Activated T-cell treated with anti-CD3 and anti-CD28 coated beads for 48 hours (primary cell): ENCODE results near the gene ITIH3.

ENCODE experiments used
- DNase-seq: peaks from one replicate; pipeline ENCODE4 v3.0.0-alpha.2; 2020; ENCODE audit warnings: low read depth

Gene ITIH3

DNA sequence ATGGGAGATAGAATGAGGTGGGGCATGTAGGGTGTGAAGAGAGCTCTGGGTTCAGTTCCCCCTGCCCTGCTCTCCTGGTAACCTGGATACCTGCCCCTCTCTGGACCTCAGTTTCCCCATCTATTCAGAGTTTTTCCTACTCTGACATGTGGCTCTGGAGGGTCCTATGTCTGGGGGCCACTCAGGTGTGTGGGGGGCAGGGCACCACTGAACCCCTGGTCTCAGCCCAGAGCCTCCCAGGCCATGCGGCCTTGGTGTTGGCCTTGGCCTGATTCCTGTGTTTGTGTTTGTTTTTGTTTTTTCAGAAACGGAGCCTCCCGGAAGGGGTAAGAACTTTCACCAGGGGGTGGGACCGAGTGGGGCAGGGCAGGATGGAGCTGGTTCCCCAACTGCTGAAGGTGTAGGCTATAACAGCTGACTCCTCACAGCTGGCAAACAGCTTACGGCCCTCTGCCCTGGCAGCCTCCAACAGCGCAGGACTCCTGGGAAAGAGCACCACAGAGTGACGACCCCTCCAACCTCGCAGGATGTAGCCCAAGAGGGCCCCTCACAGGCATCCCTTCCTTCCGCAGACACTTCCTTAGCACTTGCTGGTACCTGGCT, 803 bp downstream of the ITIH3 start:
- DNase-seq = no peak

DNA sequence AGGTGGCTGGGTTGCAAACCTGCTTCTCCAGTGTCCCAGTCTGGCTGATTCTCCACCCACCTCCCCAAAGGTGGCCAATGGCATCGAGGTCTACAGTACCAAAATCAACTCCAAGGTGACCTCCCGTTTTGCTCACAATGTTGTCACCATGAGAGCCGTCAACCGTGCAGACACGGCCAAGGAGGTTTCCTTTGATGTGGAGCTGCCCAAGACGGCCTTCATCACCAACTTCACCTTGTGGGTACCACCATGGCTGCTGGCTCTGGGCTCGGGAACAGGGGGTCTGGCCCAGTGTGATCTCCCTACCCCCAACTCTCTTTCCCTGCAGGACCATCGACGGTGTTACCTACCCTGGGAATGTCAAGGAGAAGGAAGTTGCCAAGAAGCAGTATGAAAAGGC, 1.8 kb downstream of the ITIH3 start:
- no peak for DNase-seq

DNA sequence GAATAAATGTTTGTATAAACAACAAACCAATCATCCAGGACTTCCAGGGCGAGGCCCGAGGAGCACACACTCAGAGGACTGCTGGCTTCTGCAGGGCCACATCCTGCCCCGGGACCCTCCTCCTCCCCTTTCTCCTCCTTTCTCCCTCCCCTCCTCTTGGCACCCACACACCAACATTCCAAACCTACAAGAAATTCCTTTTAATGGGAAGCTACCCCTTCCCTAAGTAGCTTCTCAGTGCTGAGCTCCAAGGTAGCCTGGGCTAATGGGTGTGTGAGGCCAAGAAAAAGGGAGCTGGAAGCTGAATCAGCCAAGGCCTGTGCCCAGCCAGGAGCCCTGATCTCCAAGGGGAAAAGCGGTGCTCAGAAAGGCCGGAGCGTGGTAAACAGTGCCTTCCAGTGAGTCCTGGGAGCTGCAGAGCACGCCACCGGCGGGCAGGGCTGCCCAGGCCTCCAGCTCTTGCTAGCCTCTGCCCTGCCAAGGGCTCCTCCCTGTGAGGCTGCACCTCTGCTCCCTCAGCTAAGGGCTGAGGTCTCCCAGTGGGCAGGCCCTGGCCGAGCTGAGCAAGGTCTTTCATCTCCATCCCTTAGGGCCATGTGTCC, 3.9 kb downstream of the ITIH3 start:
- DNase-seq = no peak

DNA sequence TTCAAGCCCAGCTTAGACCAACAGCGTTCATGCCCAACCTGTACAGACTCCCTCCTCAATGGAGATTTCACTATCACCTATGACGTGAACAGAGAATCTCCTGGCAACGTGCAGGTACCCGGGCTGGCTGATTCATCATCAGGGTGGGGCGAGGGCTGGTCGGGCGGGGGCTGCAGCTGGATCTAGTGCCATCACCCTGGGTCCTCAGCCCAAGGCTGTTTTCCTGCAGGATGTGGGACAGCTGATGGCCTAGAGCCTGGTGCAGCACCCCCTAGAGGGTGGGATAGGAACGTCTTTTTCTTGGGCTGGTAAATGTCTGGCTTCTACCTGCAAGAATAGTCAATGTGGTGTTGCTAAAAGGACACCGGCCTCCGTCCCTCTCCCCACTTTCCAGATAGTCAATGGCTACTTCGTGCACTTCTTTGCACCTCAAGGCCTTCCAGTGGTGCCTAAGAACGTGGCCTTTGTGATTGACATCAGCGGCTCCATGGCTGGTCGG, 4.4 kb downstream of the ITIH3 start:
- peak; percentile 15 for DNase-seq

DNA sequence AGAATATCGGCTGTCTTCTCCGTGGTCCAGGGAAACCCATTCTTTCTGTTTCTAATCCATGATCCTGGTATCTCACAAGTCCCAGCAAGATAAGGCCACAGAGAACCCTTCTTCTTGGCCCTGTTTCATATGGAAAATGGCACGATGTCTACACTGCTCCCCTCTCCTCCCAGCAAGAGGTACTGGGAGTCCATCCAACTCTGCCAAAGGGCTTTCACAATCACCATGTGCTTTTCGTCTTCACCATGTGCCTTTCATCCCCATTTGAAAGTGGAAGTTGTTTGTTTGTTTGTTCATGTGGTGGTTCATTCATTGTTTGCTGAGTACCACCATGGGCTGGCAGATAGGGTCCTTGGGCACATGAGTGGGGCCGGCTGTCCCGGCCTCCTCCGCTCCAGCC, 5.5 kb downstream of the ITIH3 start:
- DNase-seq = no peak

DNA sequence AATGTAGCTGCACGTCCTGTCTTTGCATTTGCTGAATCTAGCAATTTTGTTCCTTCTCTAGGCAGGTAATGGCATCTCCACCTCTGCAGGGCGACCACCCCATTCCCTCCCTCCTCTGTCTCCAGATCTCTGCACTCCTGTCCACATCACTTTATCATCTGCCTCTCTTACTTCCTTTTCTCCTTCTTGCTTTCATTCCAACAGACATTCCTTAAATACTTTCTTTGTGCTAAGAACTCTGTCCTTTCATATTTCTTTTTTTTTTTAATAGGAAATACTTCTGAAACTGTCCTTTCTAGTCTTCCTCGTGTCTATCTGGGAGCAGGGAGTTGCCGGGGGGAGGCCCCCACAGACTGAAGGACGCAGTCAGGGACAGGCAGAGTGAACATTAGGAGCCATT, 7.2 kb downstream of the ITIH3 start:
- no peak for DNase-seq

DNA sequence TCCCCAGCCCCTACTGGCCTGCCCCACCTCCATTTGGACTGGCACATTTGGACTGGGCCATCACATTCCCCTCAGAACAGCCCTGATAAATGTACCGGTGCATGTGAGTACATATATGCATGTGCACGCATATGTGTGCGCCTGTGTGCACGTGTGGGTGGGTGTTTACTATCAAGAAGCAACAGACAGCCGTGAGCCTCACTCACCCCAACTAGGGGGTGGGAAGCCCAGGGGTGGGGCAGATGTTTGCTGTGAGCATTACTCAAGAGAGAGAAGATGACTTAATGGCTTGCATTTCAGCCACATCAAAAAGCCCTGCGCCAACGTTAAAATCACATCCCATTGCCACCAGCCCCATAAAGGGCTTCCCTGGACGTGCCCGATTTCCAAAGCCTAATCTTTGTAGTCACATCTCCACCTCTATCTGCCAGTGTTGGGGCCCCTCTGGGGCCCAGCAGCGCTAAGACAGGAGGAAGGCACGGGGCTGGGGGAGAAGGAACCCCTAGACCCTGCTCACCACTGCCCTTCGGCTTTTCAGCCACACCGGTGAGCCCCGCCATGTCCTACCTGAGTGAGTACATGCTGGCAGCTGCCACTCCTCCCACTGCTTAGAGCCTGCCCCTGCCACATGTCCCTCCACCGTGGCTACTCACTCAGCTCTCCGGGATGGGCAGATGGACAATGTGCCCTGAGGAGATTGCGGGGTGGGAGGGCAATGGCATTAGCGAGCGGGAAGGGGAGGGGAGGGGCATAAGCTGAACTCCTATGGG, 10.9 kb downstream of the ITIH3 start:
- DNase-seq = no peak

DNA sequence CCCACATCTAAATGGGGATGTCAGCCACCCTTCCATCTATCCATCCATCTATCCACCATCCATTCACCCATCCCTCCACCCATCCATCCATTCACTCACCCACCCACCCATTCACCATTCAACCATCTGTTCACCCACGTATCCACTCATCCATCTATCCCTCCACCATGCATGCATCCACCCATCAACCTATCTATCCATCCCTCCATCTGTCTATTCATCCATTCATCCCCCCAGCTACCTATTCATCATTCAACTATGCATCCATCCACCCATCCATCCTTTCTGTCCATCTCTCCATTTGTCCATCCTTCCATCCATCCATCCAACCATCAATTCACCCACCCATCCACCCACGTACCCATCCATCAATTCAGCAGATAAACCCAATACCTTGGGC, 14.6 kb downstream of the ITIH3 start:
- no peak for DNase-seq

DNA sequence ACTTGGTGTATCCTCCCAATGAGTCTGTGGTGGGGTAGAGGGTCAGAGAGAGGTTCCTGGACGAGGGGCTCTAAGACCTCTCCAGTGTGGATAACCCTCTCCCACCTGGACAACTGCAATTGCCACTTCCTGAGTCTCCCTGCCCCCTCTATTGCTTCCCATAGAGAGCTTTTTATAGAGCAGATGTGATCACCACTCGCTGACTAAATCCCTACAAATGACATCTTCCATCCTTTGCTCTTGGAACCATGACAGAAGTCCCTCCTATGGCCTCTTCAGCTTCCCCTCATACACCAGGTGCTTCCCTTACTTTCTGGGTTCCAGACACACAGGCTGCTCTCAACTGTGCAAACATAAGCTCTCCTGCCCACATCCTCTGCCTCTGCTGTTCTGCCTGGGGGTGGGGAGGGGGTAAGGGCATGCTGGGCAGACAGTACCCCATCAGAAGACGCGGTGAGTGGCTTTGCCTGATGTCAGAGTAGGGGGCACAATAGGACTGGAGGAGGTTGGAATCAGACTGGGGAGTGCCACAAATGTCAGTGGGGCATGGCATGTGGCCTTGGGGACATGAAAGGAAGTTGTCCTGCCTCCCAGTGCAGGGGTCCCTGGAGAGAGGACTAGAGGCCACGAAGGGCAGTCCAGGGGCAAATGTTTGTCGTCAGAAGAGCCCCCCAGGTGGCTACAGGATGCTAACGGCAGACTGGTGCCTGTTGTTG, 15.2 kb downstream of the ITIH3 start:
- no peak for DNase-seq

DNA sequence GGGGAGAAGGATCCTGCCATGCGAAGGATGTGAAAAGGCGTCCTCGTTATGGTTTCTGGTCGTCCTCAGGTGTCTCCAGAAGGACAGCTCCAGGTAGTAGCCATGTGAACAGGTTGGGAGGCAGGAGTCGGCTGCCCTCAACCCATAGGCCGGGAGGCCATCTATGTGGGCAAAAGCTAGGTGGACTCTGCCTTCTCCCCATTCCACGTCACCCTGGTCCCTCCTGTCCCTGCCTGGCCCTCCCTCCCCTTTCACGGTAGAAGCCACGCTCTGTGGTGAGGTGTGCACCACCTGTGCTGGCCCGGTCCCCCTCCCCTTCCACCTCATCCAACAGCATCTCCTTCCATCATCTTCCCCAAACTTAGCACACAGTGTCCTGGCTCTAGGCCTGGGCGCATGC, 16.3 kb downstream of the ITIH3 start:
- DNase-seq = no peak

DNA sequence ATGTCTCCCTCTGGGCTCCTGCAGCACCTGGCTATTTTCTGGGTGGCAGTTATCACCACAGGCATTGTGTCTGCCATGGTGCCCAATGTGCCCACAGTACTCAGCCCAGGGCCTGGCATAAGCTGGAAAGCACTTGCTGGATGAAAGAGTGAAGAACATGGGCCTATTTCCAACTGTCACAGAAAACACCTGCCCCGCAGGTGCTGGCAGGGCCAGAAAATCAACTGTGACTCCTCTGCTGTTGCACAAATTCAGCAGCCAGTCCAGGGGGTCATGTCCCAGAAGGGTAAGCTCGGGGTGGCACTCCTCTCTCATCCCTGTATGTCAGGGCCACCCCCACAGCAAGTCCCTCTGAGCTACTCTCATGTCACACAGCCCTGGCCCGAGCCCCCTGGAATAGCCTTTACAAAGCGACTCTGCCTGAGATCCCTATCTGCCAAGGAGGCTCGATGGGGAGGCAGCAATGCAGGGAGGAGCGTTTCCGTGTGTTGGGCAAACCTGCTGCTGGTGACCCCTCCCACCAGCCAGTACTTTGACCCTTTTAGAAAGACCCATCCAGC, 16.9 kb downstream of the ITIH3 start:
- DNase-seq = no peak

DNA sequence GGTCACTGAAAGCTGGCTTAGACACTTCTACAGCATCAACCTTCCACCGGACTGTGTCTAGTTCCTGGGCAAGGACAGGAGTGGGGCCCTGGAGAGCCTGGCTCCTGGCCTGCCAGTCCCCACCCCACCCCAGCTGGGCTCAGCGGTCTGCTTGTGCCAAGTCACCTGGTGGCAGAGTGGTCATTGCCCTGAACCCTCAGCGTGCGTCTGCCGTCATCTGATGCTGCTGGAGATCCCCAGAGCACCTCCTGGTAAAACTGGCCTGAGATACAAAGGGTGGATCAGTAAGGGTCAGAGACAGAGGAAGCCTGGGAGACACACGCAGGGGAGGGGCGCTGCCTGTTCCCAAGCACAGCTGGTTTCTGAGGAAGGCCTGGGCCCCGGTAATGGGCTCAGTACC, 19.2 kb downstream of the ITIH3 start:
- DNase-seq = no peak

DNA sequence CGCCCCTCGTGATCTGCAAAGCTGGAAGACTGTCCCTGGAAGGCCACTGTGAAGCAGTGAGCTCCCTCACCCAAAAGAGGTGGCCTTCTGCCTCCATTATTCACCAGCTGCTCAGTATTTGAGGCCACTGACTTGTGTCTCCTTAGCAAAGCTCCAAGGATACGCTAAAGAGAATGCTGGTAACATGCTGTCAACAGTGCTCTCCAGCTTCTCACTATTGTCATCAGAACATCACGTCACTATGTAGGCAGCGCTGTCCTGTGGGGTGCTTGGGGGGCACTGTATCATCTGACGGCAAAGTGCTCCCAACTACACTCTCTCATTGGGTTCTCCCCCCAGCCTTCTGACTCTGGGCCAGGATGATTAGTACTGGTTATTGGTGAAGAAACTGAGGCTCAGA, 21.6 kb downstream of the ITIH3 start:
- no peak for DNase-seq

DNA sequence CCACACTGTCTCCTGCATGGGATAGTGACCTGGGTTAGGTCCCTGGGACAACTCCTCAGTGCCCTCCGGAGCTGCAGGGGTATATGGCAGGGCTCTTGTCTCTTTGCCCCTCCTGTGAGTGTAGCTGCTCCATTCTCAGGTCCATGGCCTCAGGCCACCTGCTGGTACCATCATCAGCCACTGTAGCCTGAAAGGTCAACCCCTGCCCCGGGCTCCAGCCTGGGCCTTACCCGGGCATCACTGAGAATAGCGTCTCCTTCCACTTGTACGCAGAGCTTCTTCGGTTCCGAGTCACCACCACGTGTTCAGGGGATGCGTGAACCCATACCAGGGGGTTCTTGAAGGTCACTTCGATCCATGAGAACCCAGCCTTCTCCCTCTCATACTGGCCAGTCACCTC, 22.1 kb downstream of the ITIH3 start:
- no peak for DNase-seq

DNA sequence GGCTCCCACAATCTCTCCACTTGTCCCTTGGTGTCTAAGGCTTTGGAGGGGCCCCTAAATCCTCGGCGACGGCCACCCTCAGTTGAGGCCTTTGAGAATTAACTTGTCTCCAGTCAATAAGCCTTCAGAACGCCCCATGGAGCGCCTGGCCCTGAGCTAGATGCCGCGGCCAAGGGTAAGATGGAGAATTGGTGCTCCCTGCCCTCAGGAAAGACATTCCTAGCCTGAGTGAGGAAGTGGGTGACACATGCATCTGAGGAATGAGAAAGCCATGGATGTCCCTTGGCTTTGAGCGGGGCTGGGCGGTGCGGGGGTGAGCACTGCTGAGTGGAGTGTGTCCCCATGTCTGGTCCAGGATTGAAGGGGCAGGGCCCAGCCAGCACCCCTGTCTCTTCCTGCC, 22.6 kb downstream of the ITIH3 start:
- no peak for DNase-seq

DNA sequence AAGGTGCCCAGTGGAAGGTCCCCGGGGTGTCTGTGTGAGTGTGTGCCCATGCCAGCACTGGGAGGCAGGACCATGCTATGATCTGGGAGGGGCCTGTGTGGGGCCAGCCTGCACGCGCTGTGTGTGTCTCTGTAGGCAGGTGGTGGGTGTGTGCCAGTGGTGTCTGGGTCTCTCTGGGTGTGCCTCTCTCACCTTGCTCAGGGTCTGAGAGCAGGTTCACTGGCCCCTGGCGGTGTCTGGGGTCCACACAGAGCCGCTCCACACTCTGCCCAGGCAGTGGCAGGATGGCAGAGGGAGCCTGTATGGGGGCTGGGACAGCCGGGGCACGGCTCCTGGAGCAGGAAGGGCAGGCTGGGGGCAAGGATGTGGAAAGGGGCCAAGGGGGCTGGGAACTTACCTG, 23.3 kb downstream of the ITIH3 start:
- DNase-seq = no peak

DNA sequence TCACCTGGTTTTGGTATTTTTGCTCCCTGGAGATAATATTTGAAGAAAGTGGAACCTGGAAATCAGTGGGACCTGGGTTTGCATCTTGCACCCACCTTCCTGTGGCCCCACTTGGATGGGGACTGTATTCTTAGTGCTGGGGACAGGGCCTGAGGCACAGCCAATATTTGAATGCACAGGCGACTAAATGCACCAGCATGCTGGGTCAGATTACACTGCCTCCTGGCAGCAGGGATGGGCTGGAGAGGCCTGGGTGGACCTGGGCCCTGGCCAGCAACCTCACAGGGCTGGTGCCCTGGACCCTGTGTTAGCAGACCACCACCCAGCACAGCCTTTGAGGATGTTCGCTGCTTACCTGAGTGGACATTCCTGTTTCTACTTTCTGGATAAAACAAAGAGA, 25.3 kb downstream of the ITIH3 start:
- no peak for DNase-seq

DNA sequence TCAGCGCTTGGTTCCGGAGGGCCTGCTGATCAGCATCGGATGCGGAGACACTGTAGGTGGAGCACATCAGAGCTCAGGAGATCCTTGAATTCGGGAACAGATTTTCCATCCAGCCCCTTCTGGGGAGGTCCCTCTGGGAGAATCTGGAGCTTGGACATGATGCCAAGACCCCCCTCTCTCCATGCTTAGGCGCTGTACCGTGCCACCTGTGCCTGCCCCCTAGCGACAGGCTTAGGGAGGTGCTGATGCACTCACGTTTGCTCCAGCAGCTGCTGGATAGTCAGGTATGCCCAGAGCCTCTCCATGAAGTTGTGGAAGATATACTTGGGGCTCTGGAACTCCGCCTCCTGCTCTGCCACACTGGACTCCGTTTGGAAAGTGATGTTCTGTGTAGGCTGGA, 26.1 kb downstream of the ITIH3 start:
- peak; percentile 12 for DNase-seq

DNA sequence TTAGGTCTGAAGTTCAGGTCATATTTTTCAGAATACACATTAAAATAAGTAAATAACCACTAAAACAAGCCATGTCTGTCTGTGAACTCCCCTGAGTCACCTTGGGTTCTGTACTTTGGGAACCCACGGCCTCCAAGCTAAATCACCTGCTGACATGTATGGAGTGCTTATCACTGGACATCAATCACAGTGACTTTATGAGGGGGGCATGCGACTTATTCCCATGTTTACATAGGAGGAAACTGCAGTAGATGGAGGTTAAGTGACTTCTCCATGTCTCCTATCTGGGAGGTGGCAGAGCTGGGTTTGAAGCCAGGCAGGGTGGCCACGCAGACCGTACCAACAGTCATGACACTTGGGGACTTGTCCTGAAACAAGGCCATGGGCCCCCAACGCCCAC, 27.8 kb downstream of the ITIH3 start:
- no peak for DNase-seq

DNA sequence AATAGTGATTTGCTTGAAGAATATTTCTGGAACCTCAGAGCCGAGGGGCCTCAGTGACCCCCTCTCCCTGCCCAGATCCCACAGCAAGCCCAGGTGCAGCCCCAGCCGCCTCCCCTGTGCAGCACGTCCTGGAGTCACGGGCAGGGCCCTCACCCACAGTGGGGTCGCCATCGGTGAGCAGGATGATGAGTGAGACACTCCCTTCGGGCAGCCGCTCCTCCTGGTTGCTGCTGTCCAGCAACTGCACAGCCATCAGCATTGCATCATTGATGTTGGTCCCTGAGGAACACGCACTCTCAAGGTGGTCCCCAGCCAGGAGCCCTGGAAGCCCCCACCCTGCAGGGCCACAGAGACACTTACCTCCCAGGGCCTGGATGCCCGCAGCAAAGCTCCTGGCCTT, 29.4 kb downstream of the ITIH3 start:
- no peak for DNase-seq

DNA sequence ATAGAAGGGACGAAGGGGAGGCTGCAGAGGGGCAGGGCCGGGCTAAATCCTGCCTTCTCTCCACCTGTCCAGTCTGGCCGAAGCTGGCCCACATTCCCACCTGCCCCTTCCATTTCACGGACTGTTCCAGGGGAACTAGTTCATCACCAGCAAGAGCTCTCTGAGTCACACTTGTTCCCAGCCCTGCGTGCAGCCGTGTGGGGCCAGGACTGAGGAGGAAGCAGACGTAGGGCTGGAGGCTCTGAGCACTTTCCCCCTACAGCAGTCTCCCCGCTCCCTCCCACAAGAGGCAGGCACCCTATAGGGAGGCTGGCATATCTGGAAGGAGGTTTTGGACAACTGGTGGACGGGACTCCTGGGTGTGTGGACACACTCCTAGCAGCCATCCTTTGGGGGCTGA, 32.8 kb downstream of the ITIH3 start:
- DNase-seq = no peak

DNA sequence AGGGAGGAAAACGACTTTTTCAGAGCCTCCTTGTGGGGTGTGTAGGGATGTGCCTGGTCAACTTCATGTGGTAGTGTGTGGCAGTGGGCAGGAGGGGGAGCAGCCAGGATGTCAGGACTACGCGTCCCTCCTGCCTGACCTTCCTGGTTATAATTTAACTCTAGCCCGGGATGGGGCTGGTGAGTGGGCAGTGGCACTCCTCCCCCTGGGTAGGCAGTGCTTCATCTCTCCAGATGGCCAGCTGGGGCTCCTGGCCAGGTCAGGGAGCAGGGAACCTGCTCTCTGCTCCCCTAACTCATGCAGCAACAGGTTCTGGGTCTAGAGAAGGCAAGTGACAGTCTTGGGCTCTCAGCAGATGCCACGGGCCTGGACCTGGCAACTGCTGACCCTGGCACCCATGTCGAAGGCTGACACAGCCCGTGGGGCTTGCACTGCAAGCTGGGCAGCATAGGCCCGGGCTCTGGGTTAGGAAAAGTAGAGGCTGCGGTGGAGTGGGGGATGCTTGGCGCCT, 33.3 kb downstream of the ITIH3 start:
- no peak for DNase-seq
